Activated CD8-positive, alpha-beta memory T cell treated with anti-CD3 and anti-CD28 coated beads, Interleukin-2, amount 10 ng/mL, durations not matched to agents 7 days and 5 days (primary cell): Measurements from ENCODE around the gene SYTL2. TPM values are rescaled to one million over a fixed set of nuclear protein-coding genes. Genes with fewer than 3 reads are reported as not detected.
"Not testable (repeated sequence)": the region's sequence is repeated elsewhere in the genome, so short reads cannot be mapped to it uniquely, and the experiment has no call there.

Experiments
- ATAC-seq: fragments of 150-1000 bp; cut with Tn5 transposase; one replicate; pipeline ENCODE4 v1.10.0; 2021; ENCODE audit warnings: moderate library complexity
- CTCF ChIA-PET: fragments of 350-600 bp; sonication (Branson Sonifier 250); formaldehyde crosslinking; loops from one replicate; lab custom pipeline; 2021; ENCODE audit warnings: antibody characterized with exemption; lab: Charles Lee
- DNase-seq: peaks from one replicate; pipeline ENCODE4 v3.0.0-alpha.2; 2020
- H3K27ac Mint-ChIP-seq: one replicate; pipeline ENCODE4 v1.8.0; 2021; ENCODE audit warnings: mild to moderate bottlenecking, mixed read lengths
- H3K27me3 Mint-ChIP-seq: one replicate; pipeline ENCODE4 v1.8.0; 2021; ENCODE audit warnings: mixed read lengths
- H3K36me3 Mint-ChIP-seq: one replicate; pipeline ENCODE4 v1.8.0; 2021; ENCODE audit warnings: mild to moderate bottlenecking, mixed read lengths
- H3K4me1 Mint-ChIP-seq: one replicate; pipeline ENCODE4 v1.8.0; 2021; ENCODE audit warnings: mixed read lengths
- H3K4me3 Mint-ChIP-seq: one replicate; pipeline ENCODE4 v1.8.0; 2021; ENCODE audit warnings: mild to moderate bottlenecking, moderate library complexity, mixed read lengths
- H3K9me3 Mint-ChIP-seq: one replicate; pipeline ENCODE4 v1.8.0; 2022; ENCODE audit warnings: low read depth, mixed read lengths
- total RNA-seq, 2 experiments: library from RNA; stranded (reverse); gene quantifications; one replicate each; pipeline ENCODE4 v1.2.3, GENCODE V29; 2021

The SYTL2 gene, protein sequence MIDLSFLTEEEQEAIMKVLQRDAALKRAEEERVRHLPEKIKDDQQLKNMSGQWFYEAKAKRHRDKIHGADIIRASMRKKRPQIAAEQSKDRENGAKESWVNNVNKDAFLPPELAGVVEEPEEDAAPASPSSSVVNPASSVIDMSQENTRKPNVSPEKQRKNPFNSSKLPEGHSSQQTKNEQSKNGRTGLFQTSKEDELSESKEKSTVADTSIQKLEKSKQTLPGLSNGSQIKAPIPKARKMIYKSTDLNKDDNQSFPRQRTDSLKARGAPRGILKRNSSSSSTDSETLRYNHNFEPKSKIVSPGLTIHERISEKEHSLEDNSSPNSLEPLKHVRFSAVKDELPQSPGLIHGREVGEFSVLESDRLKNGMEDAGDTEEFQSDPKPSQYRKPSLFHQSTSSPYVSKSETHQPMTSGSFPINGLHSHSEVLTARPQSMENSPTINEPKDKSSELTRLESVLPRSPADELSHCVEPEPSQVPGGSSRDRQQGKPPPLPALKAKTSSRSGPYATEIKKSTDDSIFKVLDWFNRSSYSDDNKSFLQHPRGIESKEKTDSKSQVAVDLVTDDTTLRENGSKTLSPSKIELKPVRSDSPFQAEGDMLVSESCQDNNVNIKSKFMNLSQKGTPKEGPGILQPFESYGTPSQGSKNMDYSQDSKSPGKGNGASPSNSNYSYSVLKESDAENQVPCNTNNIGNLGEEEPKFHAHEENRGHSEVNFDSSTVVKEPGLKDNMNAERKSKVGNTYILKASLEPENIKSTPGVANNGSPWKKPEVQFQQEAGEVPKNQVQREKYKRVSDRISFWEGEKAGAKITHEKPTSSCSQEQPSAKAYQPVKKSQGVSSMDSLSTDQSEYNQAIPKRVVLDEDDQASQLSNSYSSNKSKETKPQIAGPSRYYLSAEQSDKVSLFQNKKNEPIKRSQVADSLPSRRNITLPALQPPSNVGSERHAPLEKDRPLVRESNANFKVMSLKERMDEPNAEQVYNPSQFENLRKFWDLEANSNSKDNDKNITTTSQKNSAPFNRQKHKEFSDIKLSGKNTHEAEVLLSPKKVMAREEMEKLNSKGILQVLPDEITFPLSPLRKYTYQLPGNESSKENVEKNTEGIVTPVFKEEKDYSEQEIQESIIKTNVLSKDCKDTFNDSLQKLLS (N-terminal part only)
- total RNA-seq: 10 to 100 TPM; 73.7 to 78.0 TPM

DNA sequence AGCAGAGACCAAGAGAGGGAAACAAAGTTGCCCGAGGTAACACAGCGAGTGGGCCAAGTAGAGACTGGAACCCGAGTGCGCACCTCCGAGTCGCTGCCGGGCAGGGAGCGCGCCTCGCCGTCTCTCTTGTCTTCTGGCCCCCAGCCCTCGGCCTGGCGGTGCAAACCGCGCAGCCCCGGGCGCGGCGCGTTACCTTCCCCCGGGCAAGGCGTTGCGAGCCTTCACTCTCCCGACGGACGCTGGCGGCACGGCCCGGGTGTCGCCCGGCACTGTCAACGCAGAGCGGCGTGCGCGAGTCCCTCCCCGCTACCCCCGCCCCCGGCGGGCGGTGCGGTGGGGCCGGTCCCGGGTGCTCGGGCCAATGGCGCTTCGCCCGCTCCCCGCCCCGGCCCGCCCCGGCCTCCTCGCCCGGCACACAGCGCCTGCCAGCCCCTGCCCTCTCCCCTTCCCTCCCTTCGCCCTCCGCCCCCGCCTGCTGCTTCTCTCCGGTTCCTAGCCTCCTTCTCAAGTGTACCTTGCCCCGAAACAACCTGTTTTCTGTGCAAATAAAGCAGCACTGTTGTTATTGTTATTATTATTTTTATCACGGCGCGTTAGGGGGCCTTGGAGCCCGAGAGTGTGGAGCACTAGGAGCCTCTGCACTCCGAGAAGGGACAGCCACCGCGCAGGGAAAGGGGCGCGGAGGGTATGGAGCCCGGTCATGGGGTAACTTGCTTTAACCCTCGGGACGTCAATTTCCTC lies at the start of gene SYTL2:
SYTL2 (minus strand) TSS at position 271 of the 741 bp plus-strand sequence. CDS start 53,416 bp downstream, outside the sequence.
- H3K27ac Mint-ChIP-seq: peak within 1 kb of the TSS; percentile 73
- peaks cover 26% of the 10 kb centered on the region for H3K4me1 Mint-ChIP-seq
- H3K36me3 Mint-ChIP-seq: no peaks in the 10 kb centered on the region
- DNase-seq: peak; percentile 79
- H3K4me3 Mint-ChIP-seq: peak within 1 kb of the TSS; percentile 86
- no peaks in the 10 kb centered on the region for H3K27me3 Mint-ChIP-seq
- CTCF ChIA-PET: interaction anchor here (0.5 to 1.8 kb wide), 9 partner anchors 13 to 146 kb away, joined by 3 to 8 read pairs (median 3); partner anchors contain the start of genes CCDC83 and CREBZF
- ATAC-seq: peak; percentile 97
- H3K9me3 Mint-ChIP-seq: no peaks in the 10 kb centered on the region

DNA sequence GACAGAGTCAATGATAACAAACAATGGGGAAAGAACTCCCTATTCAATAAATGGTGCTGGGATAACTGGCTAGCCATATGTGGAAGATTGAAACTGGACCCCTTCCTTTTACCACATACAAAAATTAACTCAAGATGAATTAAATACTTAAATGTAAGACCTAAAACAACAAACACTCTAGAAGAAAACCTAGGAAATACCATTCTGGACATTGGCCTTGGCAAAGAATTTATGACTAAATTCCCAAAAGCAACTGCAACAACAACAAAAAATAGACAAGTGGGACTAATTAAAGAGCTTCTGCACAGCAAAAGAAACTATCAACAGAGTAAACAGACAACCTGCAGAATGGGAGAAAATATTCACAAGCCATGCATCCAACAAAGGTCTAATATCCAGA lies 48.6 kb upstream of the SYTL2 start:
- DNase-seq, ATAC-seq, CTCF ChIA-PET, H3K4me3 Mint-ChIP-seq, H3K36me3 Mint-ChIP-seq, H3K4me1 Mint-ChIP-seq, H3K27ac Mint-ChIP-seq, H3K9me3 Mint-ChIP-seq: not testable (repeated sequence)
- peaks cover 13% of the 10 kb centered on the region for H3K27me3 Mint-ChIP-seq

GRCh38 chr11:85857098-85857497 lies 46.2 kb upstream of the SYTL2 start:
- CTCF ChIA-PET: interaction anchor here (0.6 to 1.5 kb wide), 3 partner anchors 10 to 242 kb away, joined by 3 to 4 read pairs (median 4); no protein-coding TSS in a partner anchor
- no peak overlapping the region for H3K4me3 Mint-ChIP-seq
- H3K36me3 Mint-ChIP-seq: peaks cover 4% of the 10 kb centered on the region

GRCh38 chr11:85855341-85855656 lies 44.4 kb upstream of the SYTL2 start, which contains the start of gene CCDC83:
Gene CCDC83, plus strand, starts transcription at chr11:85855383. Its CDS starts 9,741 bp downstream, at chr11:85865124.
- DNase-seq (no peak), ATAC-seq (no peak)
- peak within 1 kb of the TSS; percentile 90 for H3K4me3 Mint-ChIP-seq
- H3K9me3 Mint-ChIP-seq: no peaks in the 10 kb centered on the region
- peaks cover 16% of the 10 kb centered on the region for H3K4me1 Mint-ChIP-seq
- CTCF ChIA-PET: interaction anchor here (0.7 to 2.6 kb wide), 65 partner anchors 8 to 1015 kb away, joined by 3 to 21 read pairs (median 4); partner anchors contain the start of genes CREBZF, SYTL2, TMEM126A and TMEM126B
- peaks cover 1% of the 10 kb centered on the region for H3K27me3 Mint-ChIP-seq
- H3K36me3 Mint-ChIP-seq: peaks cover 9% of the 10 kb centered on the region
- H3K27ac Mint-ChIP-seq: peak within 1 kb of the TSS; percentile 93

More at GRCh38 chr11:85857098-85857497, 46.2 kb upstream of the SYTL2 start:
- peaks cover 8% of the 10 kb centered on the region for H3K27me3 Mint-ChIP-seq
- ATAC-seq (no peak), DNase-seq (no peak)
- H3K27ac Mint-ChIP-seq: no peak overlapping the region
- peaks cover 13% of the 10 kb centered on the region for H3K4me1 Mint-ChIP-seq
- H3K9me3 Mint-ChIP-seq: no peaks in the 10 kb centered on the region

GRCh38 chr11:85854557-85855340 lies 43.8 kb upstream of the SYTL2 start:
- Mint-ChIP-seq H3K27me3 (no peaks in the 10 kb centered on the region), H3K4me3 (peak overlapping the region; percentile 90), H3K27ac (peak overlapping the region; percentile 93), H3K4me1 (peaks cover 16% of the 10 kb centered on the region), H3K36me3 (peaks cover 11% of the 10 kb centered on the region), H3K9me3 (no peaks in the 10 kb centered on the region)
- ATAC-seq (peak; percentile 95), DNase-seq (peak; percentile 94)
- CTCF ChIA-PET: interaction anchor here (0.7 to 2.6 kb wide), 67 partner anchors 9 to 1015 kb away, joined by 3 to 21 read pairs (median 4); partner anchors contain the start of genes CREBZF, SYTL2, TMEM126A and TMEM126B

DNA sequence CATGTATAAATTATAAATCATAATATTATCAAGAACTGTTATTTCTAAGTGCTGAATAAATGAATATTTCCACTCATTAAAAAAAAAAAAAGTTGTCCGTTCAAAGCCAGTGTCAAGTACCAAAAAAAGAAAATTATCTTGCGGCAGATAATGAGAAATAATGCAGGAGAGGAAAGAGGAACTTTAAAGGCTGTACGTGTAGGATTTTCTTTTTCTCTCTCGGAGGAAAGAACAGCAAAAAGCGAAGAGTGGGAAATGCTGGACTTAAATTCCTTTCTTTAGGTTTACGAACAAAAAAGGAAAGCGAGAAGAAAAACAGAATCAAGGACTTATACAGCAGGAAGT lies 43.2 kb upstream of the SYTL2 start:
- CTCF ChIA-PET: interaction anchor here (0.9 to 2.6 kb wide), 40 partner anchors 8 to 1016 kb away, joined by 3 to 21 read pairs (median 5); partner anchors contain the start of genes CREBZF, TMEM126A and TMEM126B
- DNase-seq (no peak), ATAC-seq (no peak)
- H3K27me3 Mint-ChIP-seq: no peaks in the 10 kb centered on the region
- peaks cover 11% of the 10 kb centered on the region for H3K36me3 Mint-ChIP-seq
- H3K9me3 Mint-ChIP-seq: no peaks in the 10 kb centered on the region
- H3K4me3 Mint-ChIP-seq: peak overlapping the region; percentile 90
- H3K4me1 Mint-ChIP-seq: peaks cover 16% of the 10 kb centered on the region
- peak overlapping the region; percentile 93 for H3K27ac Mint-ChIP-seq

DNA sequence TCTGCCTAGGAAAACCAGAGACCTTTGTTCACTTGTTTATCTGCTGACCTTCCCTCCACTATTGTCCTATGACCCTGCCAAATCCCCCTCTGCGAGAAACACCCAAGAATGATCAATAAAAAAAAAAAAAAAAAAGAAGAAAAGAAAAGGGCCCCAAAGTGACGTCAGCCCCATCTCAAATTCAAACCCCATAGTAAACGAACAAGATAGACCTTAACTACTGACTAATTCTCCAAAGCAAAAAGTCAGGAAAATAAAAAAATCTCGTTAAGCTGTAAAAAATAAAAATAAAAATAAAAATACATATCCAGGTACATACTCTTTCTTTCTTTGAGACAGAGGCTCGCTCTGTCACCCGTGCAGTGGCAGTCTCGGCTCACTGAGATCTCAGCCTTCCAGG lies 42.6 kb upstream of the SYTL2 start:
- not testable (repeated sequence) for H3K4me3 Mint-ChIP-seq, ATAC-seq, H3K9me3 Mint-ChIP-seq, DNase-seq, H3K27me3 Mint-ChIP-seq, H3K27ac Mint-ChIP-seq
- H3K4me1 Mint-ChIP-seq: peaks cover 16% of the 10 kb centered on the region
- CTCF ChIA-PET: interaction anchor here (2.4 to 2.6 kb wide), 2 partner anchors 29 to 155 kb away, joined by 16 to 21 read pairs; no protein-coding TSS in a partner anchor
- H3K36me3 Mint-ChIP-seq: peaks cover 11% of the 10 kb centered on the region

- H3K27ac Mint-ChIP-seq, CTCF ChIA-PET, H3K9me3 Mint-ChIP-seq, ATAC-seq, H3K27me3 Mint-ChIP-seq, DNase-seq, H3K4me3 Mint-ChIP-seq: not testable (repeated sequence)
- peaks cover 16% of the 10 kb centered on the region for H3K4me1 Mint-ChIP-seq
- peaks cover 11% of the 10 kb centered on the region for H3K36me3 Mint-ChIP-seq
These were observed 41.8 kb upstream of the SYTL2 start for GRCh38 chr11:85852754-85853153.

- Mint-ChIP-seq H3K4me3 (no peak overlapping the region), H3K36me3 (peaks cover 11% of the 10 kb centered on the region), H3K27ac (no peak overlapping the region), H3K4me1 (peaks cover 19% of the 10 kb centered on the region), H3K9me3 (no peaks in the 10 kb centered on the region), H3K27me3 (no peaks in the 10 kb centered on the region)
- CTCF ChIA-PET: no interaction called here
- DNase-seq: no peak
- ATAC-seq: no peak
These were observed 37.6 kb upstream of the SYTL2 start for GRCh38 chr11:85848556-85848955.

DNA sequence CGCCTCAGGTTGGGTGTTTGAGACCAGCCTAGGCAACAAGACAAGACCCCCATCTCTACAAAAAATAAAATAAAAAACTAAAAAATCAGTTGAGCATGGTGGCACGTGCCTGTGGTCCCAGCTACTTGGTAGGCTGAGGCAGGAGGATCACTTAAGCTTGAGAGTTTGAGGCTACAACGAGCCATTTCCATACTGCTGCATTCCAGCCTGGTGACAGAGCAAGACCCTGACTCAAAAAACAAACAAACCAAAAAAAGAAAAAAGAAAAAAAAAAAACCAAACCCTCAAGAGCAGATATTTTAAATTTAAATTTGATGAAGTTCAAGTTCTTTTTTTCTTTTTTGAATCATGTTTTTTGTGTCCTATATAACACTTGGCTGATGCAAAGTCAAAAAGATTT lies 37.1 kb upstream of the SYTL2 start:
- no peak for ATAC-seq
- H3K36me3 Mint-ChIP-seq: peaks cover 9% of the 10 kb centered on the region
- H3K4me1 Mint-ChIP-seq: peaks cover 19% of the 10 kb centered on the region
- H3K4me3 Mint-ChIP-seq: no peak overlapping the region
- H3K9me3 Mint-ChIP-seq: no peaks in the 10 kb centered on the region
- H3K27me3 Mint-ChIP-seq: no peaks in the 10 kb centered on the region
- no peak for DNase-seq
- H3K27ac Mint-ChIP-seq: no peak overlapping the region
- CTCF ChIA-PET: no interaction called here

- ATAC-seq: no peak
These were observed 36.5 kb upstream of the SYTL2 start for GRCh38 chr11:85847436-85847835.

More at GRCh38 chr11:85847436-85847835, 36.5 kb upstream of the SYTL2 start:
- H3K27ac Mint-ChIP-seq: no peak overlapping the region
- no peaks in the 10 kb centered on the region for H3K9me3 Mint-ChIP-seq
- peaks cover 19% of the 10 kb centered on the region for H3K4me1 Mint-ChIP-seq
- H3K36me3 Mint-ChIP-seq: peaks cover 11% of the 10 kb centered on the region
- no peak for DNase-seq
- CTCF ChIA-PET: no interaction called here
- H3K4me3 Mint-ChIP-seq: no peak overlapping the region
- H3K27me3 Mint-ChIP-seq: no peaks in the 10 kb centered on the region
